ENCODE results near the gene ZCWPW1.

ZCWPW1 gene

DNA sequence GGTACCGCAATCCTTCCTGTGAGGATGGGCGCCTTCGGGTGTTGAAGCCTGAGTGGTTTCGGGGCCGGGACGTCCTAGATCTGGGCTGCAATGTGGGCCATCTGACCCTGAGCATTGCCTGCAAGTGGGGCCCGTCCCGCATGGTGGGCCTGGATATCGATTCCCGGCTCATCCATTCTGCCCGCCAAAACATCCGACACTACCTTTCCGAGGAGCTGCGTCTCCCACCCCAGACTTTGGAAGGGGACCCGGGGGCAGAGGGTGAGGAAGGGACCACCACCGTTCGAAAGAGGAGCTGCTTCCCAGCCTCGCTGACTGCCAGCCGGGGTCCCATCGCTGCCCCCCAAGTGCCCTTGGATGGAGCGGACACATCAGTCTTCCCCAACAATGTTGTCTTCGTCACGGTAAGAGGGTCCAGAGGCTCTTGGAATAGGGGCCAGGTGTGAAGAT lies 2.8 kb upstream of the ZCWPW1 start:
- H3K27me3 ChIP-seq (replicated peaks) = no peaks in the 10 kb centered on the region
- no peak for DNase-seq
- in situ Hi-C loops (cut with HindIII; ENCODE audit: low pct_ligation_motif_present, low sequenced_read_pairs) = no loop called here
- H3K36me3 ChIP-seq (replicated peaks) = peaks cover 18% of the 10 kb centered on the region
- no peak overlapping the region for H3K27ac ChIP-seq
- TF ChIP-seq CTCF (IDR thresholded peaks at IDR 0.05; ENCODE audit: low read depth, low read length, missing control alignments) = no peak
- no peak overlapping the region for H3K4me3 ChIP-seq (ENCODE audit: low read depth, low read length)

- Histone ChIP-seq H3K27ac (no peak overlapping the region), H3K27me3 (replicated peaks) (no peaks in the 10 kb centered on the region), H3K4me3 (ENCODE audit: low read depth, low read length) (peak overlapping the region; percentile 66), H3K36me3 (replicated peaks) (peaks cover 18% of the 10 kb centered on the region)
- no peak for DNase-seq
- in situ Hi-C loops (cut with HindIII; ENCODE audit: low pct_ligation_motif_present, low sequenced_read_pairs) = no loop called here
- no peak for TF ChIP-seq CTCF (IDR thresholded peaks at IDR 0.05; ENCODE audit: low read depth, low read length, missing control alignments)
These were observed 2.2 kb upstream of the ZCWPW1 start for GRCh38 chr7:100430493-100431285.

DNA sequence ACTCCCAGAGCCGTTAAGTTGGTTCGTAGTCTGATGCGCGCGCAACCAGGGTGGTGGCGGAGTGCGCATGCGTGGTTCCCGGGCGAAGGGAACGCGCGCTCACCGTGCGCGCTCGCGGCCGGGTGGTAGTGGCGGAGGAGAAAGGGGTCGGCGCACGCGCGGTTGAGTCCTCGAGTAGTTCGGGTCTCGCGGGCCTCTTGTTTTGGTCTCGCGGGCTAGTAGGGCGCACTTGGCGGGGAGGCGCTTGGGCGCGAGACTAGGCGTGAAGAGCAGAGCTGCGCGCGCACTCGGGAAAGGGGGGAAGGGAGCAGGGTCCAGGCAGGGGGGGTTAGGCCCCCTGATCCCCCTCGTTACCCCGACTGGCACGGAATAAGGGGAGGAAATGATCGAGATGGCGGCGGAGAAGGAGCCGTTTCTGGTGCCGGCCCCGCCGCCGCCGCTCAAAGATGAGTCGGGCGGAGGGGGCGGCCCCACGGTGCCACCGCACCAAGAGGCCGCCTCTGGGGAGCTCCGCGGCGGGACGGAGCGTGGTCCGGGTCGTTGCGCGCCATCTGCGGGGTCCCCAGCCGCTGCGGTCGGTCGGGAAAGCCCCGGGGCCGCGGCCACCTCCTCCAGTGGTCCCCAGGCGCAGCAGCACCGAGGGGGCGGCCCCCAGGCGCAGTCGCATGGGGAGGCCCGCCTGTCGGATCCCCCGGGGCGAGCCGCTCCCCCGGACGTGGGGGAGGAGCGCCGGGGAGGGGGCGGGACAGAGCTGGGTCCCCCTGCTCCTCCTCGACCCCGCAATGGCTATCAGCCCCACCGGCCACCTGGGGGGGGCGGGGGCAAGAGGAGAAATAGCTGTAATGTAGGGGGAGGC lies 1.4 kb upstream of the ZCWPW1 start, which contains the start of gene MEPCE:
TSS of gene MEPCE (plus strand) at position 195 of the 856 bp plus-strand sequence. CDS start at position 383, 188 bp downstream.
- peak within 1 kb of the TSS; percentile 66 for H3K4me3 ChIP-seq (ENCODE audit: low read depth, low read length)
- in situ Hi-C loops (cut with HindIII; ENCODE audit: low pct_ligation_motif_present, low sequenced_read_pairs) = no loop called here
- DNase-seq = peak; percentile 97
- no peaks in the 10 kb centered on the region for H3K27me3 ChIP-seq (replicated peaks)
- no peak for TF ChIP-seq CTCF (IDR thresholded peaks at IDR 0.05; ENCODE audit: low read depth, low read length, missing control alignments)
- peaks cover 18% of the 10 kb centered on the region for H3K36me3 ChIP-seq (replicated peaks)
- H3K27ac ChIP-seq = peak within 1 kb of the TSS; percentile 96

- Histone ChIP-seq H3K27me3 (replicated peaks) (no peaks in the 10 kb centered on the region), H3K4me3 (ENCODE audit: low read depth, low read length) (peak overlapping the region; percentile 66), H3K36me3 (replicated peaks) (peaks cover 12% of the 10 kb centered on the region), H3K27ac (peak overlapping the region; percentile 96)
- in situ Hi-C loops (cut with HindIII; ENCODE audit: low pct_ligation_motif_present, low sequenced_read_pairs) = no loop called here
- peak; percentile 100 for DNase-seq
- TF ChIP-seq CTCF (IDR thresholded peaks at IDR 0.05; ENCODE audit: low read depth, low read length, missing control alignments) = peak; percentile 21
These were observed 599 bp upstream of the ZCWPW1 start for GRCh38 chr7:100428967-100429636.

DNA sequence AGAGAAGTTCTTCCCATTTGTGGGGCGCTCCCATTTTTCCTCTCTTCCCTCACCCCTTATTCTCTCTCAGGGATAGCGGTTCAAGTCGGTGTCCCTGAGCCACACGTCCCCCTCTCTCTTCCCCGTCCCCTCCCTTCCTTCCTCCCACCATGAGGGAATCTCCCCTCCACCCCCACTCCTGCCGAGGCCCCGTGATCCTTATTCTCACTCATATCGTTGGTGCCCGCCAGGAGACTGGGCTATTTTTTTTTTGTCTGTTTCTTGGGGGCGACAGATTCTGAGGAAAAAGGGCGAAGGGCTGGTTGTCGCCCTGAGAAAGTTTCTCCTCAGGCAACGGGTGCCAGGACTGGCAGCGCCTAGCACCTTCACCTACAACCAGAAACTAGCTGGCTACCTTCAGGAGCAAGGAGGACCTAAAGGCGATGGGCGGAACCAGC lies 723 bp downstream of the ZCWPW1 start:
- H3K4me3 ChIP-seq (ENCODE audit: low read depth, low read length) = peak overlapping the region; percentile 66
- TF ChIP-seq CTCF (IDR thresholded peaks at IDR 0.05; ENCODE audit: low read depth, low read length, missing control alignments) = no peak
- no peak for DNase-seq
- in situ Hi-C loops (cut with HindIII; ENCODE audit: low pct_ligation_motif_present, low sequenced_read_pairs) = no loop called here
- no peaks in the 10 kb centered on the region for H3K27me3 ChIP-seq (replicated peaks)
- H3K36me3 ChIP-seq (replicated peaks) = peaks cover 2% of the 10 kb centered on the region
- no peak overlapping the region for H3K27ac ChIP-seq

Measured in brain microvascular endothelial cell (primary cell).